HG02938 (cell line): ENCODE data around the gene KAZN.

ENCODE experiments used
- ATAC-seq: cut with Tn5 transposase; IDR thresholded peaks from one replicate; pipeline ENCODE4 v1.9.1; 2021; ENCODE audit warnings: mild to moderate bottlenecking, moderate library complexity; ENCODE audit not compliant: unreplicated experiment

The KAZN gene

DNA sequence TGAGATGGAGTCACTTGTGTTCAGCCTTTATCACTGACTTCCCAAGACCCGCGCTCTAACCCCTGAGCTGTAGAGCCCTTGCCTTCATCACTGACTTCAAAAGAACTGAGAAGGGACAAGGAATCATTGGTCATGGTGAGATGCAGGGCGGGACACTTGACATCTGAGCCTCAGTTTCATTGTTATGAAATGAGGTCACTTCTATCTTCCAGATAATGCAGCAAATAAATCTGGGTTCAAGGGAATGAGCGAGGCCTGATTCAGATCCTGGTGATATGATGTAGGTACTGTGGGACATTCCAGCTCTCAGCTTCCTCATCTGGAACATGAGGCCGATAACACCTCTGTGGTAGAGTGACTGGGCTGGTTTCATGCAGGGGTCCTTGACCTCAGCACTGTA, 13.8 kb downstream of the KAZN start:
- no peak for ATAC-seq

DNA sequence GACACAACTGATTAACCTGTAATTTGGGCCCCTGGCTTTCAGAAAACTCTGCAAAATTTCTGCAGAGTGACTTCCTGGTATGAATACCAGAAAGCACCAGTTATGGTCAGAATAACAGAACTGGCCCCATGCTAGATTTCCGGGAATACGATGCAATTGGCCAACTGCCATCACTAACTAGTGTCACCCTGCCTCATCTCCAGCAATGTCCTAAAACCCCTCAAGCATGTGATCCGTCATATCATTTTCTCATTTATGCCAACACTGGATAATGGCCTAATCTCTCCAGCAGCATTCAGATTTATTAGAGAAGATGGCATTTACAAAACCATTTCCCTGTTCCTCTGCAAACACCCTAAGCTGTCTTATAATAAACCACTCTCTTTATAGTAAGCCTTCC, 15.4 kb downstream of the KAZN start:
- ATAC-seq = no peak

DNA sequence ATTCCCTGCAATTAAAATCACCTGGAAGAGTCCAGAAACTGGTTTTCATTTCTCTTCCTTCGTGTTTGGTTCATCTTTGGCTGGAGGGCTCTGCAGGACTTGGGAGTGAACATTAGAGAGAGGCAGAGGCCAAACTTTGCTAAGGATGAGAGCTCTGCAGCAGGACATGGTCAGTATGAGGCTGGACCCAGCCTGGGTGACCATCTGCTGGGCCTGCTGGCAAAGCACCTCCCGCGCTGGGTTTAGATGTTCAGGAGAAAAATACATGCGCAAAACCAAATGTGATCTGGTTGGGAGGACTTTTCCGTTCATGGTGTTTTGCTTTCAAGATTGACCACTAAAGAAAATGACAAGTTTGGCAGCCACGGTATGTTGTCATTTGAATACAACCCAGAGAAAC, 15.9 kb downstream of the KAZN start:
- no peak for ATAC-seq

DNA sequence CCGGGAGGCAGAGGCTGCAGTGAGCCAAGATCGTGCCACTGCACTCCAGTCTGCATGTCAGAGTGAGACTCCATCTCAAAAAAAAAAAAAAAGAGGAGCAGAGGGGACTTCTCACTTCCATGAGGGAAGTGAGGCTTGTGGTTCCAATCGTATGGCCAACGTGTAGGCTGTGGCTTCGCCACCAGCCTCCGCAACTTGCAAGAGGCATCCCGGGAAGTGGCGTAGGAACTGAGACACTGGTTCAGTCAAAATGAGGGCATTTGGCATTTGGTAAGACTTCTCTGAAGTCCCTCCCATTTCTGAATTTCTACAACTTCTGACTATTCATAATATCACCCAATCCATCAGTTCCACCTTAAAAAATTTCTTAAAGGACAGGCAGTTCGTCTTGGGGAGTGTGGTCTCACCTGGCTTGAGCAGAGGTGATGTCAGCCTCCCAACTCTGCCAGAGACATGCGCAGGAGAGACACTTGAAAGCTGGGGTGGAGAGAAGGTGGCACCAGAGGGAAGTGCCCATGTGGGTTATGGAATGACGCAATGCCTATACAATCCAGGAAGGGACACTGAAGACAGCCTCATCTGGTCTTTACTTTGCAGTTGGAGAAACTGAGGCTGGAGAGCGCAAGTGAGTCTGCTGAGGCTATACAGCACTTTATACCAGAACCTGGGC, 17.2 kb downstream of the KAZN start:
- no peak for ATAC-seq

DNA sequence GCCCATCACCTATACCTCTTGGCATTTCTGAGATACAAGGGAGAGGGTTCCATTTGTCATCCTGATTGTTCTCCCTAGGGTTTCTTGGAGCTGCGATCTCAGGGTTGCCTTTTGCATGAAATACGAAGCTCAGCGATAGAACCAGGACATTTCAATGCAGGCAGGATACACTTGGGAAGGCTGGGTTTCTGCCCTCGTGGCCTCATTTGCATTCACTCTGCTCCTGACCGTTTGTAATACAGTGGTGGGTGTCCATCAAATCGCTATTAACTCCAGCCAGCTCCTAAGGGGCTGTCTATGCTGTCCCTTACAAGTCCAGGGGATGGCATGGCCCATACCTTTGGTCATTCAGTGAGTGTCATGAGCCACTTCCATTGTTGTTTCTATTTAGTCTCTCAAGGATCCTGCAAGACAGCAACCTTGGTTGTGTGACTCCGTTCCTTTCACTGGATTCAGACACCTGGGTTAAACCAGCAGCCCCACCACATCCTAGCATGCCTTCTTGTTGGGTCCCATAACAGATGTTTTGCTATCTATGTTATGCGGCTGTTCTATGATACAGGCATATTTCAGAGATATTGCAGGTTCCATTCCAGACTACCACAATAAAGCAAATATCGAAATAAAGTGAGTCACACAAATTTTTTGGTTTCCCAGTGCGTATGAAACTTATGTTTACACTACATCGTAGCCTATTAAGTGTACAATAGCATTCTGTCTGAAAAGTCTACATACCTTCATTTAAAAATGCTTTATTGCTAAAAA, 18.3 kb downstream of the KAZN start:
- ATAC-seq = no peak

DNA sequence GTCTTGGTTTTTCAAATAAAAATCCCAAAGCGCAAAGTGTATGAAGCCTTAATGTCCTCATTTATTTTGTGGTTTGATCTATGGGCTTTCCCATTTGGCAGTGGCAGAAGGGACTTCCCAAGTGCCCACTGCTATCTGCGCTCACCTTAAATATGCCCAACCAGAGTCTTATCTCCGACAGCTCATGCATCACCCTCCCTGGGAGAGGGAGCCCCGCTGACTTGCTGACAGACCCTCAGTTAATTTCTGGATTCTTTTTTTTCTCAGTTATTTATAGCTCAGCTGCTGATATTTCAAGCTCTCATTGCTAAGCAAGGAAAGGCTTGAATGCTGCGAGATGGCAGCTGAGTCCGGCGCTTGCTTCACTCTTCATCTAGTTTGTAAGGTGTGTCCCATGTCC, 19.3 kb downstream of the KAZN start:
- no peak for ATAC-seq

DNA sequence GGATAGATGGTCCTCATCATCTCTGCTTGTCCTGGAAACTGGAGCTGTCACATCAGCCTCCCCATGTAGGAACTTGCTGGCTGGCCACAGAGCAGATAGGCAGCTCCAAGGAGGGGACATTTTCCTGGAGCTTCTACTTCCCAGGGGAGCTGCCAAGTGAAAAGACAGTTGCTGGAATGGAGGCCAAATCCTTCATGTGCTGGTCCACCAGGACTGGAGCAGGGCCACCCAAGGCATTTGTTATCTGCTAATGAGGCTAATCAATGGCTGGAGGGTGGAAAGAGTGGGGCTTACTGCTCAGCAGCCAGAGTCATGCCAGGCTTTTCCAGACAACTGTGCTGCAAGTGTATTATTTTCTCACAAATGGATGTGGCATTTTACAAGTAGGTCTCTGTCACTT, 22.5 kb downstream of the KAZN start:
- no peak for ATAC-seq

DNA sequence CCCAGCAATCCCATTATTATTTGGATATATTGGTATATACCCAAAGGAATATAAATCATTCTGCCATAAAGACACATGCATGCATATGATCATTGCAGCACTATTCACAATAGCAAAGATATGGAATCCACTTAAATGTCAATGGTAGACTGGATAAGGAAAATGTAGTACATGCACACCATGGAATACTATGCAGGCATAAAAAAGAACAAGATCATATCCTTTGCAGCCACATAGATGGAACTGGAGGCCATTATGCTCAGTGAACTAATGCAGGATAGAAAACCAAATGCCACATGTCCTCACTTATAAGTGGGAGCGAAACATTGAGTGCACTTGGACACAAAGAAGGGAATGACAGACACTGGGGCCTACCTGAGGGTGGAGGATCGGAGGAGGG, 24.6 kb downstream of the KAZN start:
- no peak for ATAC-seq

DNA sequence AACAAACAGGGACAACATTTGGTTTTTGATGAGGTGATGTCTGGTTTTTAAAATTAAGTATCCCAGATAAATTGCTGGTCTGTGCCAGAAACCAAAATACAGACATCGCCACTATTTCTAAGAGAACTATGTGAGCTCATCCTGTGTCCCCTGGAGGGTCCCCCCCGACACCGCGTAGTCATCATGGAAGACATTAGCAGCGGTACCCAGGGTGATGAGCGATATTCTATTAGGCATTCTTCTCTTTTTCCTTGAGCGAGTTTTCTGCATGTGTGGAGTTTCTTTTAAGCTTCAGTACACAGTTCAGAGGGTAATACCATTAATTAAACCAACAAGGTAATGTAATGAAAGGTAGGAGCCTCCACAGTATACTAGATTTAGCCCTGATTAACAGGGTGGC, 26.5 kb downstream of the KAZN start:
- no peak for ATAC-seq

DNA sequence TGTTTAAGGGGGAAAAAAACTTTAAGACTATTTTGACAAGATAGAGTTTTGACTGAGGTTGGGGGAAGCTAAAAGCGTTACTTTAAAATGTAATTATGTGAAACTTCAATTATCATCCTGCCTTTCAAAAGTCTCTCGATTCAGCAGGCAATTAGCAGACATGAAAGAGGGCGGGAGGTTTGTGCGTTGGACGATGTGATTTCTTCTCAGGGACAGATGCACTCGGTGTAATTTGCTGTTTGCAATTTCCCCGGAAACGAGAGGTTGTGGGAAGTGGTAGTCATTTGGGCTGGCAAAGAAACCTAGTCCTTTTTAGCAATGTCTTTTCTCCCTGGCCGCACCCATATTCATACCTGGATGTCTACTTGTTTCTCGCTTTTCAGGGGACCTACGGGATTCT, 27.1 kb downstream of the KAZN start:
- ATAC-seq = no peak

DNA sequence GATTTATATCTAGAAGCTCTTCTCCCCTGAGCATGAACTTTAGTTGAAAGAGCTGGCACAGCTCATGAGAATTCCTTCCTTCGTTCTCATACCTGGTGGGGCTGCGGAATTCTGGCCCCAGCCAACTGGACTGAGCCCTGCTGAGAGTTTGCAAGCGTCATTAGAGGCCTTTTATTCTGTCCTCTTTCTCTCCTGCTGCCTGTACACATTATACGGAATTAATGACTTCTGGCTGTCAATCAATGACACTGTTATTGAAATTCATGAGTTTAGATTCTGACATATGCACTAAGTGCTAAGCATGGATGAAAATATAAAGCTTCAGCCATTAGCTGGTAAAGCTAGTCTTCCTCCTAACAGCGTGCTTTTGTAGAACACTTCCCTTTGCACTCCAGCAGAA, 27.5 kb downstream of the KAZN start:
- ATAC-seq = no peak

DNA sequence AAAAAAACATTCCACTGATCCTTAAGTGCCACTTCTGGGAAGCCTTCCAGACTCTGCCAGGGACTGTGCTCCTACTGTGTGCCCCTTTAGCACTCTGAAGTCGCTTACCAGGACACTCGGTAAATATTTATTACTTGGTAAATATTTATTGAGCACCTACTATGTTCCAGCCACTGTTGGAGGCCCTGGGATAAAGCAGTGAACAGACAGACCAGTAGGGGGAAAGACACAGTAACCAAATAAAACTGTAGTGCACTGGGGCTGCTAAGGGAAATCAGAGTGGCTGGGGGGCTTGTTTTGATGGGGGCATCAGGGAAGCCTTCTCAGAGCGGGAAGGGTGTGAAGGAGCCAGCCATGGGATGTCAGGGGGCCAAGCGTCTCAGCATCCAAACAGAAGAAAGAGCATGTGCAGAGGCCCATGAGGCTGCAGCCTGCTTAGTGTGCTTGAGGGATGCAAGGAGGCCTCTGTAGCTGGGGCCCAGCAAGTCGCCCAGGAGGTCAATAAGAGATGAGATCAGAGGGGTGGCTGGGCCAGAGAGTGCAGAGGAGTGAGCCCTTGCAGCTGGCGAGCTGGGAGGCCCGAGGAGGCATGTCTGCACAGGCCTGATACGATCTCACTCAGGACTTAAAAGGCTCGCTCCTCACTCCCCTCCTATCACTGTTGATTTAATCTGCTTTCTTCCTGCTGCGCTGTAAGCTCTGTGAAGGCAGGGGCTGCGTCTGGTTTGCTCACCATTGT, 28.6 kb downstream of the KAZN start:
- no peak for ATAC-seq

DNA sequence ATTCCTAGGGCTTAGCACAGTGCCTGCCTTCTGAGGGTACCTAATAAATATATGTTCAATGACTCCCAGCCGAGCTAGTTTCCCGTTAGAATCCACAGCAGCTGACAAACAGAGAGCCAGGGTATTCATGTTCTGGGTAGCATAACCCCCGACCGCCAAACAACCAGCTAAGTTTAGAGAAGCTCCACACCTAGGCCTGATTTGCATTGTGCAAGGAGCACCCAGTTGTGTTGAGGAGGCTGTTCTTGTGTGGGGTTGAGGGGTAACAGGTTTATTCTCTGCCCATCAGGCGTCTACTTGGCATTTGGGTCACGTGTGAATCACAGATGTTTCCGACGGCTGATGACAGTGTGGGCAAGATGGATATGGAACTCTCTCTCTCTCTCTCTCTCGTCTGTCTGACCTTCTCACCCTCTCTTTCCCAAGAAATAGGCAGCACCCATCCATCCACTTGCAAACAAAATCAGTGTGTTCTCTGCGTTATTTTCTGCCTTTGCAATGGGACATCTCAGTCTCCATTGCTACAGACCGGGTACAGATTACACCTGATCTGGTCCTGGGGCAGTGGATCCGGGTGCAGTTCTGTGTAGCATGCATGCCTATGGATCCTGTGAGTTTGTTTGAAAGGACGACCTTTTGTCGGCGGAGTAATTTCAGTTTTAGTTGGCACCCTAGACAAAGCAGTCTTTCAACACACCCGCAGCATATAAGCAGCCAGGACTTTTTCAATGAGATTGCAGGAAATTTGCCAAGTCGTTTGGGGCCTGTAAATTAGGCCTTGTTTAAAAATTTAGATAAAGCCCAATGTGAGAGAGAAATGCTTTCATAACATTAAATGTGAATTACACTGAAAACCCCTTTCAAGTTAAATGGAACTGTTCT, 29.4 kb downstream of the KAZN start:
- ATAC-seq = no peak

DNA sequence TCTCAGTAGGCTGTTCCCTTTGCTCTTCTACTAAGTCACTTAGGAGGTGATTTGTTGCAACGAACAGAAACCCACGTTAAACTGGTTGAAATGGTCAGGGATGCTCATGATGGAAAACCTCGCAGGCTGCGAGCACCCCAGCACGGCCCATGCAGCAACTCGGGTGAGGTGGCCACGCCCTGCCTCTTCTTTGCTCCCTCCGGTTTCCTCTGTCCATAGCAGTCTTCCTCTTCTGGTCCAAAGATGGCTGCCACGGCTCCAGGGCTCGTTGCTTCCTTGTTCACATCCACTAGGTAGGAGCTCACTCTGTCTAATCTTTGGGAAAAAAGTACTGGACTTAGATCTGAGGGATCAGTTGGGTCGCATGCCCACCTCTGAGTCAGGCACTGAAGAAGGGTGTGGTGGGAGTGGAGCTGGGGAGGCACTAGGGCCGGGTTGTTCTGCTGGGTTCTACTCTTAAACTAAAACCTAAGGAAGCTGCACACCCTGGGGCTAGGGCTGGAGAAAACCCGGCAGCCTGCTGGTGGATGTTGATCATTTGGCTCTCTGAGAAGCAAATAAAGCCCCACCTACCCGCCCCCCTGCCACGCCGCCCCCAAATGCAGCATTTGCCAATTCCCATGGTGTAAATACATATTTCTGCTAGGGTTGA, 31.0 kb downstream of the KAZN start:
- ATAC-seq = no peak

DNA sequence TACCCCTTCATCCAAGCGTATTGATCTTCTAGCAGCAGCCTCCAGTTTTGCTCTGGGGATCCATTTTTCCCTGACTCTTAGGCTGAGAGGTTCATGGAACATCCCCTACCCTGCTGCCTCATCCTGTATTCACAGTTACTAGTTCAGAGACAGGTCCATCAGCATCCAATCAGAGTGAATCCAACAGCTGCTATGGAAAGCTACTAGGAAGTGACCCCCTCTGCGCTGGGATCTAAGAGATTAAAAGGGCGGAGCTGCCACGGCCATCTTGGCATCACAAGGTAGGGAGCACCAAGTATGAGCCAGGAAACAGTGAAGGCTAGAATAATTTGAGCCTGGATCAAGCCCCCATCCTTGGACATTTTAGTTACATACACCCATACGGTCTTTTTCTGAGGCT, 32.5 kb downstream of the KAZN start:
- ATAC-seq = no peak

DNA sequence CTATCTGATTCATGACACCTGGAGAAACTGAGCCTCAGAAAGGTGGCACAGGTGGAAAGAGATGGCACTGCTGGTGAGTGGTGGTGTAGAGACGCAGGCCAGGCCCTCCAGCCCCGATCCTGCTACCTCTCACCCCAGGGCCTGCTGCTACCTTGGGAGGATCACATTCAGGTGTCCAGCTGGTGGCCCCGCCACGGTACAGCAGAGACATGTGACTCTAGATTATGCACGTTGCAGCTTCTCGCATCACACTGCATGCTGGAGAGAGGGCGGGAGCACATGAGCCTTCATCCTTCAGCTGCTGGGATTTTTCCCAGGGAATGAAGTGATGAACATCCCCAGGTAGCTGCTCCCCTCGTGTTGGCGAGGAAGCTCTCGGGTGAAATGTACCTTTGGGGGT, 32.9 kb downstream of the KAZN start:
- ATAC-seq = no peak

DNA sequence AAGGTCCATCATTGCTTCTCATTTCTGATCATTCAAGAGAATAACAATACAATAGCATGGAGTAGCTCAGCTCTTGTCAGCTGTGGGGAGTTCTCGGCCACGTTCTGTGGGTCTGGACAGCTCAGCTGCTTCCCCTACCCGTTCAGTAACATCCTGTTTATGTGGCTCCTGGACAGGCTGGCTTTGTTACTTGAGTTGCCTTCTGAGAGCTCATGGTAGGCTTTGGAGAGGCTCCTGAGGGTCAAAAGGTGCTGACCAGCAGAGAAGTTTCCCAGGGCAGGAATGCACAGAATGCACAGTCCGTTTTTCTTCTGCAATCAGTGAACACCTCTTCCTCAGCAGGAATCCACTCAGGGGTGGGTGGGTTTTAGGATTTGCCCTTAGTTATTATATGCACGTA, 36.0 kb downstream of the KAZN start:
- no peak for ATAC-seq

DNA sequence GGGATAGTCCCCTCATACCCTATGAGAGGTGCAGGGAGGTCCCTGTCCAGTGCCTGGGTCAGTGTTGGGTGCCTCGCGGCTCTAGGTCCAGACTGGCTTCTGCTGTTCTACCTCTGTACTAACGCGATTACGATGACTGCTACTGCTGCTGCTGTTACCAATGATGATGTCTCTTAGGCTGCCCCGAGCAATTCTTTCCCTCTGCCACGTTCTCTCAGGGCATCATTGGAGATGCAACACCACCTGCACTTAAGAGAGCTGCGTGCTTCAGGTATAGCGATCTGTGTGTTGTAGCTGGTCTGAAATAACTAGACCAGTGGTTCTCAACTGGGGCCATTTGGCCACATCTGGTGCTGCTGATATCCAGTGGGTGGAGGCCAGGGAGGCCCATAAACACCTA, 36.9 kb downstream of the KAZN start:
- no peak for ATAC-seq

DNA sequence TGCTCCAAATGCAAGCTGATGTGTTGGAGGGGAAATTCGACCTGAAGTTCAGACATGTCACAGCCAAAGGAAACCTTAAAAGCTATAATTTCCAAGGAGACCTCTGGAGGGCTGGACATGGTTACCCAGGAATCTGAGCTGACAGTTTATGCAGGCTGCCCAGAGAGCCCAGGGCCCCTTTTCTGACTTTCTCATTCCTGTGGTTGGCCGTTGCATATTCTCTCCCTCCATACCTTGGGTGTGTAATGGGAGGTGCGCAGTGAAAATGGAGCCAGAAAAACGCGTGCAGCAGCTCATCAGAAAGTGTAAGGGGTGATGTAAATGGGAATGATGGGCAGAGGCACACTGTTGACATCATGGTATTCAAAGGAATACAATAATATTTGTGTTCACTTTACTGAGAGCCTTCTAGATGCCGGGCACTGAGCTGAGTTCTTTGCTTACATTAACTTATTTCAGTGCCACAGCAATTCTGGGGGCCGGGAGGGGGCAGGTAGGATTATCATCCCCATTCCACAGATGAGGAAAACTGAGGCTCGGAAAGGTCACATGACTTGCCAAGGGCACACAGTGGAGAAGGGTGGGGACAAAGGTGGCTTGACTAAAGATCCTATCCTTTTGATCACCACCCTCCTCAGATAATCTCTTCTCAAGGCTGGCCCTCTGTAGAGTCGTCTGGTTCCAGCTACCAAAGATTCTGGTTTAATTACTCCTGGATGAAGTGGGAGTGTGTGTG, 38.6 kb downstream of the KAZN start:
- no peak for ATAC-seq
